SIG-M5 (cell line): ENCODE measurements around the gene OSGIN1.
A peak's percentile ranks its signal among the peaks of the same experiment; 100 is the strongest.

Experiments used
- DNase-seq: peaks from one replicate; lab custom pipeline; 2025; lab: John Stamatoyannopoulos, UW

OSGIN1 gene

GRCh38 chr16:83972256-83973008, 19.4 kb downstream of the OSGIN1 start:
- DNase-seq, result no peak

- no peak for DNase-seq
Measured at GRCh38 chr16:83973077-83973476, 20.0 kb downstream of the OSGIN1 start.

GRCh38 chr16:83973581-83974385, 20.7 kb downstream of the OSGIN1 start:
- no peak for DNase-seq

GRCh38 chr16:83974475-83974874, 21.4 kb downstream of the OSGIN1 start:
- no peak for DNase-seq

- DNase-seq, result no peak
Measured at GRCh38 chr16:83975590-83976260, 22.7 kb downstream of the OSGIN1 start.

- no peak for DNase-seq
Measured at GRCh38 chr16:83977056-83977815, 24.2 kb downstream of the OSGIN1 start.

- DNase-seq, result no peak
Measured at GRCh38 chr16:83978401-83978904, 25.4 kb downstream of the OSGIN1 start.

GRCh38 chr16:83979441-83979840, 26.4 kb downstream of the OSGIN1 start:
- no peak for DNase-seq

GRCh38 chr16:83980794-83981193, 27.8 kb downstream of the OSGIN1 start:
- DNase-seq, result no peak

- DNase-seq, result no peak
Measured at GRCh38 chr16:83981799-83982198, 28.8 kb downstream of the OSGIN1 start.

GRCh38 chr16:83983491-83983890, 30.5 kb downstream of the OSGIN1 start:
- no peak for DNase-seq

- DNase-seq, result no peak
Measured at GRCh38 chr16:83989300-83989699, 36.3 kb downstream of the OSGIN1 start.

GRCh38 chr16:83990492-83990891, 37.5 kb downstream of the OSGIN1 start:
- DNase-seq, result no peak

GRCh38 chr16:83992624-83993023, 39.6 kb downstream of the OSGIN1 start:
- DNase-seq, result no peak

GRCh38 chr16:83994087-83994486, 41.0 kb downstream of the OSGIN1 start:
- DNase-seq, result peak; percentile 57

GRCh38 chr16:83994703-83995102, 41.7 kb downstream of the OSGIN1 start:
- DNase-seq, result no peak

- DNase-seq, result no peak
Measured at GRCh38 chr16:83995754-83996153, 42.7 kb downstream of the OSGIN1 start.

GRCh38 chr16:83996481-83997252, 43.6 kb downstream of the OSGIN1 start:
- DNase-seq, result no peak

GRCh38 chr16:83998091-83998490, 45.1 kb downstream of the OSGIN1 start:
- DNase-seq, result no peak

GRCh38 chr16:84000989-84001642, 48.1 kb downstream of the OSGIN1 start:
- no peak for DNase-seq

GRCh38 chr16:84001726-84002125, 48.7 kb downstream of the OSGIN1 start:
- no peak for DNase-seq
